GM10266 (cell line): ENCODE measurements around the gene RDX.
"Not testable (repeated sequence)": the region's sequence is repeated elsewhere in the genome, so short reads cannot be mapped to it uniquely, and the experiment has no call there.

Source experiments
- DNase-seq: peaks from one replicate; pipeline ENCODE4 v3.0.0; 2012; ENCODE audit errors: extremely low spot score
- TF ChIP-seq, protein P1 (sequence below): IDR thresholded peaks from 2 replicates; pipeline ENCODE4 v1.5.1; 2012; ENCODE audit warnings: mild to moderate bottlenecking, low read depth; ENCODE audit not compliant: control insufficient read depth, insufficient read depth; ENCODE audit errors: missing control alignments

RDX gene

DNA sequence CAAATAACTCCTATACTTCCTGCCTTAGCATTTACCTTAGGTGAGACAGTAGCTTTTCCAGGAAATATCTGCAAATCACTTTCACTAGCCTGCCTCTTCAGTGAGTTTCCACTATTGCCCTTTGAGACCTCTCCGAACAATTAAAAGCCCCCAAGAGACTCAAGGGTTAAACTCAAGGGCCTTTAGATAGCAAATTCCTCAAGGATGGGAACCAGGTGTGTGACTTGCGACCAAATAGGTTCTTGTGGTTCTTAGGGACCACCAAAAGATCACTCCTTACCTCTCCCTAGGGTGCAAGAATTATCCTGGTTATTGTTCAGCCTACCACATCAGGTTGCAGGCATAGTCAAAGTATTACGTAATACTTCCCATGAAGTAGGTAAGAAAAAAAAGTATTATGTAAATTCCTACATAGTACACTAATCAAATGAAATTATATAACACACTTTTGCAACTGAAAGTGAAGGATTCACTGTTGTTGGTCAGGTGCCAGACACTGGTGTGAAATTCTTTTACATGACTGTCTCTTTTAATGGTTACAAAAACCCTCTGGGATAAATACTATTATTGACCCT is 1.4 kb upstream of the RDX start:
- TF ChIP-seq, protein P1, sequence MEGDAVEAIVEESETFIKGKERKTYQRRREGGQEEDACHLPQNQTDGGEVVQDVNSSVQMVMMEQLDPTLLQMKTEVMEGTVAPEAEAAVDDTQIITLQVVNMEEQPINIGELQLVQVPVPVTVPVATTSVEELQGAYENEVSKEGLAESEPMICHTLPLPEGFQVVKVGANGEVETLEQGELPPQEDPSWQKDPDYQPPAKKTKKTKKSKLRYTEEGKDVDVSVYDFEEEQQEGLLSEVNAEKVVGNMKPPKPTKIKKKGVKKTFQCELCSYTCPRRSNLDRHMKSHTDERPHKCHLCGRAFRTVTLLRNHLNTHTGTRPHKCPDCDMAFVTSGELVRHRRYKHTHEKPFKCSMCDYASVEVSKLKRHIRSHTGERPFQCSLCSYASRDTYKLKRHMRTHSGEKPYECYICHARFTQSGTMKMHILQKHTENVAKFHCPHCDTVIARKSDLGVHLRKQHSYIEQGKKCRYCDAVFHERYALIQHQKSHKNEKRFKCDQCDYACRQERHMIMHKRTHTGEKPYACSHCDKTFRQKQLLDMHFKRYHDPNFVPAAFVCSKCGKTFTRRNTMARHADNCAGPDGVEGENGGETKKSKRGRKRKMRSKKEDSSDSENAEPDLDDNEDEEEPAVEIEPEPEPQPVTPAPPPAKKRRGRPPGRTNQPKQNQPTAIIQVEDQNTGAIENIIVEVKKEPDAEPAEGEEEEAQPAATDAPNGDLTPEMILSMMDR, result no peak
- no peak for DNase-seq

DNA sequence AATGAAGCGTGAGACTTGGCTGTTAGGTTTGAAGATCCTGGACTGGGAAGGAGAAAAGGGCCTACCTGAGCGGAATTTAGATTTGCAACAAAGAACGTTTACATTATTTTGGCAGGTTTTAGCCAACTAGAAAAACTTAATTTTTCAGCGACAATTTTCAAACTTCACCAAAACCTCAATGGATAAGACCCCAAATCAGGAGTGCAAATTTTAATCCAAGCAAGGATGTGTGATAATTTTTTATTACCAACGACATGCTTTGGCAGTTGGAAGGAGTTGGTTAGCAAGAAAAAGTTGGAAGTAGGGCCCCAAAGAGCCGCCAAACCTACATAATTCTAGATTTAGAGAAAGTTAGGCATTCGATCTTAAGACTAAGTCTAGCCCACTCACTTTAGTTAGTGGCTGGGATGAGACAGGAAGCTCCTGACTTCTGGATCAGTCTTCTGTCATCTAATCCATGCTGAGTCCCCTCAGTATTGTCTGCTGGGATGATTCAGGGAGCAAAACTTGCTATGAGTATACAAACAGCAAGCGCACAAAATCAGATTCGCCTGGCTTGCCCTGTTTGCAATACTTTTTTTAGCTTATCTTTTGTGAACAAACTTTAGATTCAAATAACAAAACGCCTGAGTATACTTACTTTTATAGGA is 787 bp upstream of the RDX start:
- DNase-seq, result no peak
- TF ChIP-seq, protein P1, result no peak

DNA sequence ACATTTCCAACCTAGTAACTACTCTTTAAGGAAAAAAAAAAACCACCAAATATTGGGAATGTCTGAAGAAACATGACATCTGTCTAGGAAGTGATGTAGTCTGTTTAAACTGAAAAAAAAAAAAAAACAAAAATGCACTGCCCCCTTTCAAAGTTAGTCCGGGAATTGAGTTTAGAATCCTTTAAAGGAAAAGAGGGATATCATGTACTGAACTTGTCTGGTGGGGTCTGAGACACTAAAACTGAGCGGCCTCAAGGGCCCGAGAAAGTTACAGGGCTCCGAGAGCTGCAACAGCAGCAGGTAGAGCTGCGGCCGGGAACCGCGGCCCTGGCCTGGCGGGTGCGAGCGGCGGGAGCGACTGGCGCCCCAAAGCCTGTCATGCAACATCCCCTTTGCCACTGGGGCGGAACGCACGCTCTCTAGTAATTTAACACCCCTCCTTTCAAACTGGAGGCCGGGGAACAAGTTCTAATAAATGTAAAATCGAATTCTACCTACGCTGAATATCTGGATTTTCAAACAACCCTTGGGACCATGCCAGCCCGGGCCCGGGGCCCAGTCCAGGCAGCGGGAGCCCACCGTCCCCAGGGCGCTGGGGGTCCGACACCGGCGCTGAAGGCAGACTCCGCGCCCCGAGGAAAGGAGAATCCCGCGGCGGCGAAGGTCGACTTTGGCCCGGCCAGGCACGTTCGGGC is 736 bp downstream of the RDX start:
- DNase-seq, result peak; percentile 82
- TF ChIP-seq, protein P1, result no peak

DNA sequence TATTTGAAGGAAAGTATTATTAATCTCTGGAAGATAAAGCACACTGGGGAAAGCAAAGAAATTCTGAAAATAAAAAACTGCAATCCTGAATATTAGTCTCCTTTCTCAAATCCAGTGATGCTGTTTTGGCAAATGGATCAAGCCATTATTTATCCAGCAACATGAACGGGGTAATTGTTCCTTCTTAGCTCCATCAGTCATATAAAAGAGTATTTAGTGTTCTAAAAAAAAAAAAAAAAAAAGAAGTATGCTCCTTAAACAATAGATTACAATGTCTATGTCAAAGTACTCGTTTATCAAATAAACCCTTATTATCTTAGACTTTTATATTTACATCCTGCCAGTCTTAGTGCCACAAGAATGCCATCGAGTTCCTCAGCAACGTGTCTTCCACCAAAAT is 1.3 kb downstream of the RDX start:
- DNase-seq, result no peak
- TF ChIP-seq, protein P1, result no peak

DNA sequence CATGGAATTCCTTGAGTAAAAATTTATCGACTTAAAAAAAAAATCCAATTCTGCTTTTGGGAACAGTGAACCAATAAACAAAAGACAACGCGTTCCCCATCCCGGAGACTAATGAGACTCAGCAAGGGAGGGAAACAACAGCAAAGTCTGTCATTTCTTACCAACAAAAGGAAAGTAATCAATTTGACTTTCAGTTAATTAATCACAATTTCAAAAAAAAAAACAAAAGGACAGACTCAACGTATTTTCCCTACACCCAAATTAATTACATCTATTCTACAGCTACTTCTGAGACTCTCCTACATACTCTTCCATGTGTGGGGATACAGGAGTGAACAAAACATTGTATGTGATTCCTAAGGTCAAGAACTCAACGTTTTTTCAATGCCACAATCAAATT is 1.9 kb downstream of the RDX start:
- no peak for DNase-seq
- TF ChIP-seq, protein P1, result no peak

DNA sequence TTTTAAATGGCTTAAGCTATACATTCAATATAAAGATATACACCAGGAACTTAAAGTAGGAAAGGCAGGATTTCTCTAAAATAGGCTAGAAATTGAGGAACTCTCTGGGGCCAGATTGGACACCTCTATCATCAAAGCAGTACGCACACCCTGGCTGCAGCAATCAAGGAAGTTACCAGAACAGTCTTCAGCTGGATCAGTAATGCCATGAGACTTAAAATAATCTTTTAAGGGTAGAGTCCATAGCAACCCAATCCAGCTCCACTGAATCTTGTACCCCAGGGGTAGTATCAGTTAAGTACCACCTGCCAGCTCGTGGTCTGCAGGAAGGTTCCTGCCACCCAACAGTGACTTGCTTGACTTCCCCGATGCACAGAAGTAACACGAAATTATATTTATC is 3.0 kb downstream of the RDX start:
- no peak for DNase-seq

DNA sequence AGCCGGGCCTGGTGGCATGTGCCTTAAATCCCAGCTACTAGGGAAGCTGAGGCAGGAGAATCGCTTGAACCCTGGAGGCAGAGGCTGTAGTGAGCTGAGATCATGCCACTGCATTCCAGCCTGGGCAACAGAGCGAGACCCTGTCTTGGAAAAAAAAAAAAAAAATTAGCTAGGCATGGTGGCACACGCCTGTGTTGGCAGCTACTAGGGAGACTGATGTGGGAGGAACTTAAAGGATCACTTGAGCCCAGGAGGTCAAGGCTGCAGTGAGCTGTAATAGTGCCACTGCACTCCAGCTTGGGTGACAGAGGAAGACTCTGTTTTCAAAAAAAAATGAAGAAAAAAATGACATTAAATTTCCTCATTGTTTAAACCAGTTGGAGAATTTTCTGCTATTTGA is 4.3 kb downstream of the RDX start:
- not testable (repeated sequence) for DNase-seq

More for the DNA sequence above, 3.0 kb downstream of the RDX start:
- TF ChIP-seq, protein P1, result no peak
